Hepatocyte (in vitro differentiated cells): ENCODE data around the gene KSR1. TPM values are rescaled to one million over a fixed set of nuclear protein-coding genes. Genes with fewer than 3 reads are reported as not detected.

Source experiments
- DNase-seq: peaks from one replicate; pipeline ENCODE4 v3.0.0-alpha.2; 2016; ENCODE audit warnings: low spot score
- H2AFZ ChIP-seq: fragments of 200-600 bp; sonication (generic); 2 replicates; pipeline ENCODE4 v1.6.0; 2016; ENCODE audit warnings: antibody characterized with exemption, mild to moderate bottlenecking
- H3K27ac ChIP-seq: fragments of 200-600 bp; sonication (generic); 2 replicates; pipeline ENCODE4 v1.5.1; 2016; ENCODE audit warnings: mild to moderate bottlenecking
- H3K27me3 ChIP-seq: fragments of 200-600 bp; sonication (generic); 2 replicates; pipeline ENCODE4 v1.6.1; 2016
- H3K36me3 ChIP-seq: fragments of 200-600 bp; sonication (generic); replicated peaks from 2 replicates; pipeline ENCODE4 v1.5.1; 2016; ENCODE audit warnings: low read depth; ENCODE audit not compliant: insufficient read depth
- H3K4me1 ChIP-seq: fragments of 200-600 bp; sonication (generic); 2 replicates; pipeline ENCODE4 v1.5.1; 2016; ENCODE audit warnings: mild to moderate bottlenecking, moderate library complexity; ENCODE audit not compliant: insufficient read depth
- H3K4me2 ChIP-seq: fragments of 200-600 bp; sonication (generic); 2 replicates; pipeline ENCODE4 v1.6.0; 2016
- H3K4me3 ChIP-seq: fragments of 200-600 bp; sonication (generic); 2 replicates; pipeline ENCODE4 v1.5.1; 2016; ENCODE audit warnings: mild to moderate bottlenecking
- H3K79me2 ChIP-seq: fragments of 200-600 bp; sonication (generic); 2 replicates; pipeline ENCODE4 v1.6.0; 2017; ENCODE audit warnings: mild to moderate bottlenecking
- H3K9me2 ChIP-seq: fragments of 200-600 bp; sonication (generic); replicated peaks from 2 replicates; pipeline ENCODE4 v1.6.0; 2017; ENCODE audit warnings: mild to moderate bottlenecking; ENCODE audit not compliant: insufficient read depth
- H3K9me3 ChIP-seq: fragments of 200-600 bp; sonication (generic); 2 replicates; pipeline ENCODE4 v1.5.1; 2016; ENCODE audit warnings: low read depth, mild to moderate bottlenecking
- H4K20me1 ChIP-seq: fragments of 200-600 bp; sonication (generic); 2 replicates; pipeline ENCODE4 v1.6.0; 2016; ENCODE audit warnings: mild to moderate bottlenecking; ENCODE audit not compliant: insufficient read depth, poor library complexity, severe bottlenecking
- CTCF ChIP-seq: fragments of 200-600 bp; sonication (generic); IDR thresholded peaks from 2 replicates; pipeline ENCODE4 v1.5.1; 2016; ENCODE audit warnings: antibody characterized with exemption, mild to moderate bottlenecking; ENCODE audit not compliant: poor library complexity
- EZH2 ChIP-seq: fragments of 200-600 bp; sonication (generic); IDR thresholded peaks from 2 replicates; pipeline ENCODE4 v1.6.1; 2016; ENCODE audit warnings: antibody characterized with exemption, mild to moderate bottlenecking, borderline replicate concordance
- EZH2phosphoT487 ChIP-seq: fragments of 200-600 bp; sonication (generic); IDR thresholded peaks from one replicate; pipeline ENCODE4 v1.6.1; 2018; ENCODE audit warnings: antibody characterized with exemption, mild to moderate bottlenecking, low read depth, moderate library complexity; ENCODE audit not compliant: unreplicated experiment, severe bottlenecking
- WGBS: methylation state at CpG from one replicate; pipeline ENCODE4 v1.1.6; 2016; ENCODE audit warnings: low lambda C conversion rate; ENCODE audit errors: missing lambda C conversion rate; 5-methylcytosine and 5-hydroxymethylcytosine counted together
- polyA plus RNA-seq: library from polyadenylated mRNA; unstranded; fragments of >200 nt; fragmentation: Nextera tagmentation; extraction: Ambion mirVana; gene quantifications from 2 replicates; pipeline ENCODE4 v1.2.1, GENCODE V29; 2016
- total RNA-seq: library from RNA; depleted of rRNA; stranded (reverse); fragments of >200 nt; gene quantifications from 2 replicates; pipeline ENCODE4 v1.2.3, GENCODE V29; 2014

Gene KSR1
- total and polyA plus RNA-seq, 2 experiments from 2014 or later, result 16.2 to 32.6 TPM

DNA sequence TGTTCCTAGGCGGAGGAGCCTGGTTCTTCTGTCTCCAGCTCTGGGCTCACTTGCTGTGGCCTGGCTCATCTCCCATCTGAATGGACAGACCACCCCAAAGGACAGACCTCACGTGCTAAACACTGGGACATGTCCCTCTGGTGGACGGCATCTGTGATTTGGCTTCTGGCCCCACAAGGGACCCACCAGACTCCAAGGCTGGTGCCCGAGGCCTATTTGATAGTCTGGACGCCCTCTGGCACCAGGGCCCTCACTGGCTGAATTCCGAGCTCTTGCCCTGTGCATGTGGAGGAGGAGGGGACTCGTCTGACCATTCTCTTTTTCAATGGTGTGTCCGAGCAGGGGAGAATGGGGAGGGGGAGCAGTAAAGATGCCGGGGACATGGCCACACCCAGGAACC lies 112.0 kb downstream of the KSR1 start:
- no peak for DNase-seq
- Histone ChIP-seq H3K9me2 (no peaks in the 10 kb centered on the region), H3K9me3 (no peaks in the 10 kb centered on the region), H3K27ac (no peak overlapping the region), H4K20me1 (no peaks in the 10 kb centered on the region), H3K36me3 (no peaks in the 10 kb centered on the region), H3K79me2 (peaks cover 68% of the 10 kb centered on the region), H3K27me3 (no peaks in the 10 kb centered on the region), H3K4me3 (no peak overlapping the region), H3K4me2 (no peak overlapping the region), H2AFZ (no peak overlapping the region), H3K4me1 (peaks cover 24% of the 10 kb centered on the region)
- no peak for TF ChIP-seq CTCF
- no peak for TF ChIP-seq EZH2phosphoT487
- TF ChIP-seq EZH2, result no peak
- WGBS, result 92% methylated on average over 9 of the region's 9 CpGs

DNA sequence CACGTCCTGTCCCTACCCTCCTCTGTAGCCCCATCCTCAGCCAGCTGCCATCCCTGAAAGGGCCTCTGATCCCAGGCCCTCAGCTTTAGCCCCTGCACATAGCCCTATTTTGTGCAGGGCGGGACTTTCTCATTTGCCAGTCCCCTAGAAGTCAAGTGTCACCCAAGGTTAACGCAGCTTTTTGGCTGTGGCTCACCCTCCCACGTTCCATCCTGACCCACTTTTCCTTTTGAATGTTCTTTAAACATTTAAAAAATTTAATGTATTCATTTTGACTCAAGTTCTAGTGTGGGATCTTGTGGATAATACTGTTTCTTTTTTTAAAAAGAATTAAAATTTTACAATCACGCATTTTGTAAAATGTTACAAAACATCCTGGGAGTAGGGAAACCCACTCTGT lies 112.6 kb downstream of the KSR1 start:
- no peaks in the 10 kb centered on the region for H3K27me3 ChIP-seq
- TF ChIP-seq CTCF (no peak), EZH2 (no peak), EZH2phosphoT487 (no peak)
- H2AFZ ChIP-seq, result no peak overlapping the region
- no peak for DNase-seq
- H4K20me1 ChIP-seq, result no peaks in the 10 kb centered on the region
- H3K9me2 ChIP-seq, result no peaks in the 10 kb centered on the region
- H3K4me1 ChIP-seq, result peaks cover 29% of the 10 kb centered on the region
- peak overlapping the region; percentile 82 for H3K27ac ChIP-seq
- no peak overlapping the region for H3K4me2 ChIP-seq
- no peak overlapping the region for H3K4me3 ChIP-seq
- 92% methylated on average over 5 of the region's 5 CpGs for WGBS
- H3K79me2 ChIP-seq, result peaks cover 67% of the 10 kb centered on the region
- H3K36me3 ChIP-seq, result no peaks in the 10 kb centered on the region
- H3K9me3 ChIP-seq, result no peaks in the 10 kb centered on the region

GRCh38 chr17:27569257-27569722 lies 113.0 kb downstream of the KSR1 start:
- no peaks in the 10 kb centered on the region for H4K20me1 ChIP-seq
- H3K4me3 ChIP-seq, result no peak overlapping the region
- no peak overlapping the region for H3K4me2 ChIP-seq
- H3K9me3 ChIP-seq, result no peaks in the 10 kb centered on the region
- no peaks in the 10 kb centered on the region for H3K27me3 ChIP-seq
- H3K4me1 ChIP-seq, result peaks cover 29% of the 10 kb centered on the region
- TF ChIP-seq CTCF (peak; percentile 55), EZH2phosphoT487 (no peak)
- DNase-seq, result peak; percentile 63
- H3K27ac ChIP-seq, result peak overlapping the region; percentile 82
- H3K79me2 ChIP-seq, result peaks cover 63% of the 10 kb centered on the region
- H3K9me2 ChIP-seq, result no peaks in the 10 kb centered on the region
- WGBS, result 70% methylated on average over 6 of the region's 6 CpGs
- no peak overlapping the region for H2AFZ ChIP-seq
- H3K36me3 ChIP-seq, result no peaks in the 10 kb centered on the region
